Stimulated activated CD4-positive, alpha-beta T cell treated with anti-CD3 and anti-CD28 coated beads, Interleukin-4, amount 100 ng/mL, for 1 hour (primary cell): Measurements from ENCODE around the gene NAALADL2.
"Not testable (repeated sequence)": the region's sequence is repeated elsewhere in the genome, so short reads cannot be mapped to it uniquely, and the experiment has no call there.

Source experiments
- DNase-seq: peaks from one replicate; pipeline ENCODE4 v3.0.0-alpha.2; 2020

NAALADL2 gene

DNA sequence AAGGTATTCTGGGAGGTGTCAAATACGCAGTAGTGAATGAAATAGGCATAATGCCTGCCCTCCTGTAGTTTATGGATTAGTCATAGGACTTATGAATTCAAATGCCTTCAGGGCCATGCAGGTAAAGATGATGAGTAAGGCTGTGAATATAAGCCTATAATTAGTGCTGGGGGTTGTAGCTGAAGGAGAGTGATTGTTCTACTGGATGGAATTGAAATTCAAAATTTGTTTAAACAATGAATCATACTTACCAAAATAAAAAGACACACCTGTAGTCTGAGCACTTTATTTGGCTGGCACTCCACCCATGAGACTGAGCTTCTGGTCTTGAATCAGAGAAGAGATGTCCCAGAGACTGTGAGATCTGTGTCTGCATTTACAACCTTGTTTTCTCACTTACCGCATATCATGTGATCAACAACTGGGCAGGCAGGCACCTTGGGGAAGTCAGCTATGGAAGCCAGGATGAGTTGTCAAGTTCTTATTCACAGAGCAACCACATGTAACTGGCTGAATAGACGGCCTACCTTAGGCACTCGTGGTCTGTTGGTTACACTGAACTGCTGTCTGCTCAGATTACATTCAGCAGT, 291.8 kb downstream of the NAALADL2 start:
- DNase-seq = no peak

DNA sequence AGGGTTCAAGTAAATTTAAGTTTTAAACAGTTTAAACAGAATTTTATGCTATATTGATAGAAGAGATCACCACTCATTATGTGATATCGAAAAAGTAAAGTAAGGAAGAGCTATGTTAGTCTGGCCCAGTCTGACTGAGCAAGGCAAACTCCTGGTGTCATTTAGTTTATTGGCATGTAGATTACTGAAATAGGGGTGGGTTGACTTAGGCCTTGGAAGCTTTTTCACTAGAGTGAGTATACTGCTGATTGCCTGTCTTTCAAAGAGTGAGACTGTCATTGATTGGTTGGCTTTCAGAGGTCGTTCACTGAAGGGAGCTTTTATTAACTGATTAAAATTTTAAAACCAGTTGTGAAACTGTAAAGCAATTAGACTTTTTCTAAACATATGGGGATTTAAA, 294.5 kb downstream of the NAALADL2 start:
- DNase-seq = no peak

GRCh38 chr3:175155172-175155571, 296.0 kb downstream of the NAALADL2 start:
- no peak for DNase-seq

- DNase-seq = no peak
Observed at GRCh38 chr3:175159202-175159601, 300.1 kb downstream of the NAALADL2 start.

- no peak for DNase-seq
Observed at GRCh38 chr3:175161291-175161690, 302.2 kb downstream of the NAALADL2 start.

- no peak for DNase-seq
Observed at GRCh38 chr3:175163686-175164085, 304.6 kb downstream of the NAALADL2 start.

DNA sequence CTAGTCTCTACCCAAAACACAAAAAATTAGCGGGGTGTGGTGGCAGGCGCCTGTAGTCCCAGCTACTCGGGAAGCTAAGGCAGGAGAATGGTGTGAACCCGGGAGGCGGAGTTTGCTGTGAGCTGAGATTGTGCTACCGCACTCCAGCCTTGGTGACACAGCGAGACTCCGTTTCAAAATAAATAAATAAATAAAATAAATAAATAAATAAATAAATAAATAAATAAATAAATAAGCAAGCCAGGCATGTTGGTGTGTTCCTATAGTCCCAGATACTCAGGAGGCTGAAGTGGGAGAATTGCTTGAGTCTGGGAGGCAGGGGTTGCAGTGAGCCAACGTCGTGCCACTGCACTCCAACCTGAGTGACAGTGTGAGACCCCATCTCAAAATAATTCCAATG, 314.0 kb downstream of the NAALADL2 start:
- DNase-seq = not testable (repeated sequence)

GRCh38 chr3:175176556-175176955, 317.4 kb downstream of the NAALADL2 start:
- no peak for DNase-seq

DNA sequence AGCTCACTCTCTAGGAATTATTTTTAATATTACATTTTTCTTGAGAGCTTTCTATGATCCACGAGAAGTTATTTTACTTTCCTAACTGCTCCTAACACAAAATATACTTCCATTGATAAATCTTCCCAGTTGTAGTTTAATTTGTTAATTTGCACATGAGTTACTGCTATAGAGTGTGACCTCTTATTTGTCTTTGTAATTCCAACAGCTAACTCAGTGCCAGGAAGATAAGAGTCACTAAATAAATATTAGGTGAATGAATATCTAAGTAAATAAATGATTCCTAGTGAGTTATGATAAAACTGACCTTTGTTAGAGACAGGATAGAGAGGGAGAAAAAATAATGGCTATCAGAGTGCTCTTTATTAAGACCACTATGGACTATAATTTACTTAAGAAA, 319.9 kb downstream of the NAALADL2 start:
- no peak for DNase-seq

- no peak for DNase-seq
Observed at GRCh38 chr3:175184392-175184791, 325.3 kb downstream of the NAALADL2 start.

DNA sequence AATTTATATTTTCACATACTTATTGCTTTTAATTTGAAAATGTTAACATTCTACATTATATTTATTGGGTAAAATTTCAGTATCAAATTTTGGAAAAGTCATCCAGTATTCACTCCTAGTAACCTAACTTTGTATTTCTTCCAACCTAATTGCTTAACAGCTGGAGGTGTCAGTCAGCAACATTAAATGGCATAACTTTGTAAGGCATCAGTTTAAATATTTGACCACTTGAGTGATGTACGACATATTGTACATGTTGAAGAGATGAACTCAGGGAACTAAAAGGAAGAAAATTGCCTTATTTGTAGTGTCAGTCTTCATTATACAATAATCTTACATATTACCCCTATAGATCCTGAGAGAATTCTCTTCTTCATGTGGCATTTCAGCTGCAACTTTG, 326.8 kb downstream of the NAALADL2 start:
- DNase-seq = no peak

DNA sequence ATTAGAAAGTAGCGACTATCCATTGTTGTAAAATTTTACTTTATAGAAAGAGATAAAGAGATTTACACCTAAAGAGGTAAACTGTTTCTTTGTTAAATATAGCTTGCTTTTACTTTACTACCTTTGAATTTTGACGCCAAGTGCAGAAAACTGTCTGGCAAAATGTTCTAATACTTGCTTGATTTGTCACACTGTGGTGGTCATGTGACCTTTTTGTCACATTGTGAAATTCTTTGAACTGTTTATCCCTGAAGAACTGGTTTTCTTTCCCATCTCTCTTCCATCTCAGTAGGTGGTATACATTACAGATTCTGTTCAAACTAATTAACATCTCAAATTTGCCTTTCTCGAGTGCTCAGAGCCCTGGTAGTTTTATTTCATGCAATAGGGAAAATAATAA, 327.4 kb downstream of the NAALADL2 start:
- no peak for DNase-seq

GRCh38 chr3:175187586-175187985, 328.5 kb downstream of the NAALADL2 start:
- no peak for DNase-seq

DNA sequence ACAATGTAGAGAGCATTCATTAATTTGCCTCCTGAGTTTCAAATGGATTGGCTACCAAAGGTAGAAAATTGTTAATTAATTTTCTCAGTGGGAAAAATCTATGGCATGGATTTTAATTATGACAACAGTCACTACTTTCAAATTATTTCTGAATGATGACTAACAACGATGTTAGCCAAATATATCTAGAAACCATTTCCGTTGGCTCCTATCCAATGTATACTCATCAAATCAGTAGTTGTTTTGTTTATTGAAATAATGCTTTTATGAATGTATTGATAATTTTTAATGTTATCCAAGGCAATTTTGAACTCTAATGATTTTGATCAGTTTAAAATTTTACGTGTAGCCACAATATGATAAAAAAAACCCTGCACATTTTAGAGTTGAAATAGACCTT, 333.4 kb downstream of the NAALADL2 start:
- DNase-seq = no peak

DNA sequence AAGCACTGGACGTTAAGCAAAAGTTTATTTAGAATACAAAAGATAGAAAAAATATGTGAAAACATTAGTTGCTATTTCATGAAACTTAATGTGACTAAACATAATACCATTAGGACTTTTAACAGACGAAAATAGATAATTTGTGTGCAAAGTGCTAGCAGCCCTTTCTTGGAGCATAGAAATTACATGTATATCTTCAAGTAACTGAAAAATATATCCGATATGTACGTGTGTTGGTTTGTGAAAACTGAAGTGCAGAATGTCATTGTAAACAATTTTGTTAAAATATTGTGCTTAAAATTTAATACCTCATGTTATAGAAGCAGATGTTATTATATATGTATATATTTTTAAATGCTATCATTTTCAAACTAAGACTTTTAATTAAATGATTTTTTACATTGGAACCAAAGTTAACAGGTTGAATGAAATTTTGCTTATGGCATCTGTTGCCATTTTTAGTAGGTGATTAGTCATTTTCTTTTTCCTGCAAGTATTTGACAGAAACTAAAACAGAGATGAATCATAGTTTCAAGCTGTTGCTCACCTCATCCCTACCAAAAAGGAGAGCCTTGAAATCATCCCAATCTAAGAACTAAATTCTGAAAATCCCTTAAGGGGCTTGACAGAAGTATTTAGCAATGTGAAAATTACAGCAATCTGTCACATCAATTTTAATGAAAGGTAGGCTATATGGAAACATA, 334.8 kb downstream of the NAALADL2 start:
- no peak for DNase-seq

DNA sequence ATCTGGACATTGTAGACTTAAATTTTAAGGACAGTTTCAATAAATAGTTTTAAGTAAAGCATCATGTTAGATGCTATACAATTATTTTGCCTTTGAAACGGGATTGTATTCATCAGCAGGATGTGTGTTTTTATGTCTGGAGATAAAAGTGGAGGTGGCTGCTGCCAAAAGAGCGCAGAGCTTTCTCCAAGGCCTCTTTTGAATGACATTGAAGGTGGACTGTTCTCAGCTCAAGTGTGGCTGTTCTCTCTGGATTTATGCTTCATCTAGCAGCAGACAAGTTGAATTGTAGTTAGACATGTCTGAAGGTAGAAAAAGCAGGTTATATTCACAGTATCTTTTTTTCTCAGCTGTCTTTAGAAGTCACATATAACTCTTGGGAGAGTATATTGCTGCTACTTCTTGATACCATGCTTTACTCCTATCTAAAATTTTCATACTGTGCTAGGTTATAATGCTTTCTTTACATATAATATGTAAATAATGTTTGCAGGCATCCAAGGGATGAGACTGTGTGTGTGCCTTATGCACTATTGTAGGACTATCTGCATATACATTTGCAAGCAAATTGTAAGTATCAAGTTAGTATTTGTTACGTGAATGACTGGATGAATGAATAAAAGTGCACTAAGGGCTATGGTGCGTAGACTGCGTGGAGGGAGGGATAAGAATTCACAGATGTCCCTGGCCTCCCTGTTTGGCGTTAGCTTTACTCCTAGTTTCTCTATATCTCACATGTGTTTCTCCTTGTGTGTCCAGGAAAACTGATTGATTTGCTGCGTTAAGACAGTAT, 340.1 kb downstream of the NAALADL2 start:
- no peak for DNase-seq

DNA sequence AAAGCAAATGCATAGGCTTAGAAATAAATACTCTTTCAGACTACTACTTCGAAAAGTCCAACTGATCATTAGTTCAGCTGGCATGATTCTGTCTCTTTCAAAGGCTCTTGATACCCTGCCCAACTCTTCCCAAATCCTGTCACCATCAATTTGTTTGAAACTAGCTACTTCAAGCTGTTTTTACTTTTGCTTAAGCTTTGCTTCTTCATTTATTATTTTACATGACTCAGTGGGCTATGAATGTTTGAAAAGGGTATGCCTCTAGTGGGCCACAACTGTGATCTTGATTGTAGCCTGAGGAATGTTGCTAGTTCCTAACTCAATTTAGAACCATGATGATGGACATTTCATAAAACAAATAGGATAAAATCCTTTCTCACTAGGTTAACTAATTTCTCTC, 340.8 kb downstream of the NAALADL2 start:
- no peak for DNase-seq

GRCh38 chr3:175200391-175201095, 341.4 kb downstream of the NAALADL2 start:
- no peak for DNase-seq

DNA sequence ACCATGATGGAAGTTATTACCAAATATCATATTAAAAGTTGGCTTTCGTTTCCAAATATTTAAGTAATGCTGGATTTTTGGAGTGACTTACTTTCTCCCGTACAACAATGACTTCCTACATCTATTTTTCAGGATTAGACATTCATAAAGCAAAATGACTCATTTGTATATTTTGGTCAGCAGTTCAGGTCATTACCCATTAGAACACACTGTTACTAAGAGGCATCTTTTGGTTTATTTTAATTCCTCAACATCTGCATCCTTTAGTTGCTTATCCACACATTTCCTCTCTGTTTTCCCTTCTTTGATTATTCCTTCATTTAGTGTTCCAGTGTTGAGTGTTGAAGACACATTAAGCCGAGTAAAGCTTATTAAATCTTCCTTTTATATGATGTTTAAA, 348.2 kb downstream of the NAALADL2 start:
- DNase-seq = no peak

- DNase-seq = no peak
Observed at GRCh38 chr3:175208326-175208725, 349.2 kb downstream of the NAALADL2 start.

DNA sequence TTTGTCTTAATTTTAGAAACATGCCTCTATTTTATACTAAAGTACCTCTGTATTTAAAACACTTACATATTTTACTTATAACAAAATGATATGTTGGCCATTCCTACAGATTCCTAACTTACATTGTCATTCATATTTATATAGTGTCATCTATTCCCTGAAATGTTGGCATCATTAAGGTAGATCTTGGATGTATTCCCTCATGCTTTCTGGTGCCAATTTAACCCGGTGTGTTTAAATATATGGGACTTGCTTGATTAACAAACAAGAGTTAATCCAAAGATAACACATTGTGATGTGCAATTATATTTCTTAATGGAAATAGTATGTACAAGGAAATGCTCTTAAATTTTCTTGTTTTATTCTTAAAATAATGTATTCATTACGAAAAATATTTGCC, 352.3 kb downstream of the NAALADL2 start:
- no peak for DNase-seq

DNA sequence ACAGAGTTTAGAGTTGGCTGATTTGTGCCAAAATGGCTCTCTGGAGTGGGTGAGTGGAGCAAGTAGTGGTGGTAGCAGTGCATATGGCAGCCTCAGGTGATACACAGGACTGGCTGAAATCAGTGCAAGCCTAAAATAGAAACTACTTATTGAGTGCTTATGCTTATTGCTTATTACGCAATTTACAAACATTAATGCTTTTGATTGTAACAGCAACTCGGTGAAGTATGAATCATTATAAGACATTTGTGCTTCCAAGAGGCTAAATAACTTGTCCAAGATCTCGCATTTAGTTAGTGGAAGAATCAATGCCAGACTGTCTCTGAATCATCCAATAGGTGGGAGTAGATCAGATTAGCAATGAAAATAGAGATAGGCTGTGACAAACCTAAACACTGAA, 353.8 kb downstream of the NAALADL2 start:
- no peak for DNase-seq

- DNase-seq = no peak
Observed at GRCh38 chr3:175214216-175214615, 355.1 kb downstream of the NAALADL2 start.

DNA sequence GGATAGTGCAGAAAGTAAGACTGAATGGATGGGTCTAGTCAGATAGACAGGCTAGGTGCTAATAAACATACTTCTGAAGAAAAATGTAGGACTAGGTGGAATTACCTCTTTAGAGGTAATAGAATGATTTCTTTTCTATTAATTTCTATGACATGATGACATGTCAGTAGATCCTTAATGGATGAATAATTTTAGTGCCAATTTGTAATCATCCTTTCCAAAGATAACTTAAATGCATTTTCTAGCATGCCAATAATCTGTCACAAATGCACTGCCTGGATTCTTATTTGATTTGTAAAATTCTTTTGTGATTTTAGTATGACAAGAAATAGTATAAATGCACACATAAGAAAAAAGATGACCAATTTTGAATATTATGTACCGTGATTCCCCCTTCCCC, 356.7 kb downstream of the NAALADL2 start:
- DNase-seq = no peak
